NK-92 treated with Interleukin-12 subunit alpha and Interleukin-12 subunit beta, amount 100 ng/mL, for 24 hours (cell line): ENCODE data around the gene EMX1.

Experiments used
- DNase-seq: peaks from one replicate; lab custom pipeline; 2025; lab: John Stamatoyannopoulos, UW

EMX1 gene

DNA sequence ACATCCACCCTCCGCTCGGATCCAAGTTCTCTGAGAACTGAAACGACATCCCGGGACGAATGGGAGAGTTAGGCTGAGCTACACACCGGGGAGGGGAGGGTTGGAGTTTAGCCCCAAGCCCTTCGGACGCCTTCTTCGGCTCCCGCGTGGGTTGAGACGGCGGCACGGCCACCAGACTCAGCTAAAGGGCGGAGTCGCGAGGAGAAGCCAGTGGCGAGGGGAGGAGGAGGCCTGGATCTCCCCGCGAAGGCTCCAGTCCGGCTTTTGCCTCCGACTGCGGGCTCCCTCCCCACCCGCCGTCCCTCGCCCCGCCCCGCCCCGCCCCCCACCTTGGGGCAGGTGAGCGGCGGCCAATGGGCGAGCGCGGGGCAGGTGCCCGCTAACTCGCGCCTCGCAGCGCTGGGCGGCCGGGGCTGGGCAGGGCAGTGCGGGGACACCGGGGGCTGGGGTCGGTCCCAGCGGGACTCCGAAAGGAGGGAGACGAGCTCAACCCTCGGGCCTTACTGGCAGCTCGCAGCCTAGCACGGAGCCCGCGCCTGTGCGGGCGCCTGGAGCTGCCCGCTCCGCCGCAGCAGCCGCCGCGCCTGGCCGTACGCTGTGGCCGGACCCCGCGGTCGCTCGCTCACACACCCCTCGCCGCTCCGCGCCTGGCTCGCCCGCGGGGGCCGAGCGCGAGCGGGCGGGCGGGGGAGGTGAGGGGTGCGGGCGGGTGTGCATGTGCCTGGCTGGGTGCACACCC, at the start of gene EMX1:
Gene EMX1 (plus strand): TSS at position 382 of the 739 bp plus-strand sequence. CDS start 334 bp downstream, at position 716.
- no peak for DNase-seq

DNA sequence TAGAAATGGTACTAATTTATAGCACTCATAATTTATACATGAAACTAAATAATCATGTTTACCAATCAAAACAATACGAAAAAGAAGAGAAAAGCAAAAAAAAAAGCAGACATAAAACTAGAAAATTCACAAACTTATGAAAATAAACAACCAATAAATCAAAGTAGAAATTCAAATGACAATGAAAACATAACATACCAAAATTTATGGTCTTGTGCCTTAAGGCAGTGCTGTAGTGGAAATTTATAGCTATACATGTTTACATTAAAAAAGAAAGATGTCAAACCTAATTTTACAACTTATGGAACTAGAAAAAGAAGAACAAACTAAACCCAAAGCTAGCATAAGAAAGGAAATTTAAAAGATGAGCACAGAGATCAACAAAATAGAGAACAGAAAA, 46.3 kb upstream of the EMX1 start:
- no peak for DNase-seq

DNA sequence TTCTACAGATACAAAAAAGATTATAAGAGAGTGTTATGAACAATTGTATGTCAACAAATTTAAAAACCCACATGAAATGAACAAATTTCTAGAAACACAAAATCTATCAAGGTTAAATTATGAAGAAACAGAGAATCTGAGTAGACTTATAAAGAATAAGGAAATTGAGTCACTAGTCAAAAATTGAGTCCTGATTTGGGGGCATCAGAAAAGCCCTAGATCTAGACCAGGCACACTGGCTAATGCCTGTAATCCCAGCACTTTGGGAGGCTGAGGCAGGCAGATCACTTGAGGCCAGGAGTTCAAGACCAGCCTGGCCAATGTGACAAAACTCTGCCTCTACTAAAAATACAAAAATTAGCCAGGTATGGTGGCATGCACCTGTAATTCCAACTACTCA, 45.4 kb upstream of the EMX1 start:
- DNase-seq: no peak

DNA sequence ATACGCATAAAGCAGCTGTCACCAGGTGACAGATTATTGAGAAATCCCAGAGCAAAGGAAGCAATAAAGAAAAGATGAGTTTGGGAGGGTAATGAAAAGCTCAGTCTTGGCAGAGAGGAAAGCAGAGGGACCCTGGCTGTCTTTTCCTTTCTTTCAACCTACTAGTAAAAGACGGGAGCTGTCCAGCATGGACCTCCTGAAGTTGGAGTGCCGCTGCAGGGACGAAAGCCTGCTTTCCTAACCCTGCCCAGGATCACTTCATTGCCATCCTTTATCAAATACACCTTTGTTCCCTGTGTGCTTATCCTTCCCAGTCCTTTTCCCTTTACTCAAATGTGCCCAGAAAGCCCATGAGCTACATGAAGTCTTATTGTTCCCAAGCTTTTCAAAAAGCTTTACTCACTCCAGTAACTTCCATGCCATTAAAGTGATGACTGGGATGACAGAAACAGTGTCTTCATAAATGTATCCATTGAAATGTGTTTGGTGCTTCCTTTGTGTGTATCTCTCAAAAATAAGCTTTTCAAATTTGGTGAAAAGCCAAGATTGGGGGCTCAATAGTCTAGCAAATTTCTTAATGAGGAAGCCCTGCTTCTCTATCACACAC, 33.9 kb upstream of the EMX1 start:
- no peak for DNase-seq

DNA sequence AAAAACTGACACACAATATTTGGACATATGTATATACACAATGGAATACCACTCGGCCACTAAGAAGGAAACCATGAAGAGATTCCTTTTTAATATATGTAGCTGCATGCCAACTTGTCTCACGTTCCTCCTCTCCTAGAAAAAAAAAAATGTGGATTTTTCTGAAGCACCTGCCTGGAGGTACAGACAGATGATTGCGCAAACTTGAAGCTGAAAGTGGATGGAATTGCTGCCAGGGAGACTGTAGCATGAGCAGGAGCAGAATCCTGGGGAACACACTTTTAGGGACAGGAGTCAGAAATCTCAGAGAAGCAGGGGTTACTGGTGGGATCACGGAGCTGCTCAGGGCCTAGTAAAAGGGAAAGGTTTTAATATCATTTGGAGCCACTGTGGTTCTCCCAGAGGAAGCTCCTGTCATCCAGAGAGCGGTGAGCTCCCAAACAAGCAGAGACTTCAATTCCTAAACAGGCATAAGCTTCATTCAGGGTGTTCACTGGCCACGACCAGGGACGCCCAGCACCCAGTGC, 30.8 kb upstream of the EMX1 start:
- DNase-seq: no peak

DNA sequence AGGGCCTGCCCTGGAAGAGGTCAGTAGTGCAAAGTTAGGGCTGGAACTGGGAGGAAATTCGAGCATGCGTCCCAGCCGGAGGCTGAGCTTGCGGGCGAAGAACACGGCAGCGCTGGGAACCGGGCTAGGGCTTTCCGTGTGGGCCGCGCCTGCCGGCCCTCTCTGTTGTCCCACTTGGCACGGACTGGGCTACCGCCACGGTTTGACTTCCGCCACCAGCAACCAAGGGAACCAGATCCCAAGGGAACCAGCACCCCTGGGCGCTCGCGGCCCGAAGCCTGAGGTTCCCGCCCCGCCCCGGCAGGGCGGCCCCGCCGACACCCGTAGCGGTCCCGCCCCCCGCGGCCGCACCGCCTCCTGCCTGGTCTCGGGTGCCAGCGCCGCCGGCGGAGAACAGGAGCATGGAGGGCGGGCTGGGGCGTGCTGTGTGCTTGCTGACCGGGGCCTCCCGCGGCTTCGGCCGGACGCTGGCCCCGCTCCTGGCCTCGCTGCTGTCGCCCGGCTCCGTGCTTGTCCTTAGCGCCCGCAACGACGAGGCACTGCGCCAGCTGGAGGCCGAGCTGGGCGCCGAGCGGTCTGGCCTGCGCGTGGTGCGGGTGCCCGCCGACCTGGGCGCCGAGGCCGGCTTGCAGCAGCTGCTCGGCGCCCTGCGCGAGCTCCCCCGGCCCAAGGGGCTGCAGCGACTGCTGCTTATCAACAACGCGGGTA, 30.1 kb upstream of the EMX1 start, which contains the start of gene SPR:
Gene SPR (plus strand): TSS at position 377 of the 708 bp plus-strand sequence. CDS start 25 bp downstream, at position 402.
- no peak for DNase-seq

DNA sequence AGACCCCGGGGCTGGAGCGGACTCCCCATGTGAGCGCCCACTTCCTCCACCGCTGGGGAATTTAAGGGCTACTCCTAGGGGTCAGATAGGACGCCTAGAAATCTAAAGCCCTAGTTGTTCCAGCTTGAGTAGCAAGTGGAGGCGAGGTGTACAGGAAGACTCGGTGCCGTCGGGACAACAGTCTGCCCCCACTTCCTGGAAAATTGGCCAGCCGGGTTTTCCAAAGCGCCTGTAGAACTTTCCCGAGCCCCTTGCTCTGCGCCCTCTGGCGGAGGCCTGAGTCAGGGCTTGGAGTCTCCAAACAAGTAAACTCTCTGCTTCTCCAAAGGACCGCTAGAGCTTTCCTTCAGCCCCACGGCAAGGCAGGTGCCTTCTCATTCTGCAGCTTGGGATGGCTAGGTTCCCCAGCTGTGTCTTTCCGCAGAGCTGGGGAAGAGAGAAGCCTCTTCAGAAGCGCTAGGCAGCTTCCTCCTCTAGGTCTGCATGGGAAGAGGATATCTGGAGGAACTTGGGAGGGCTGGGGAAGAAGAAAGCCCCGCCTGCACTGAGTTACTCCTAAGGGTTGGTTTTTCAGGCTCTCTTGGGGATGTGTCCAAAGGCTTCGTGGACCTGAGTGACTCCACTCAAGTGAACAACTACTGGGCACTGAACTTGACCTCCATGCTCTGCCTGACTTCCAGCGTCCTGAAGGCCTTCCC, 29.4 kb upstream of the EMX1 start:
- no peak for DNase-seq

DNA sequence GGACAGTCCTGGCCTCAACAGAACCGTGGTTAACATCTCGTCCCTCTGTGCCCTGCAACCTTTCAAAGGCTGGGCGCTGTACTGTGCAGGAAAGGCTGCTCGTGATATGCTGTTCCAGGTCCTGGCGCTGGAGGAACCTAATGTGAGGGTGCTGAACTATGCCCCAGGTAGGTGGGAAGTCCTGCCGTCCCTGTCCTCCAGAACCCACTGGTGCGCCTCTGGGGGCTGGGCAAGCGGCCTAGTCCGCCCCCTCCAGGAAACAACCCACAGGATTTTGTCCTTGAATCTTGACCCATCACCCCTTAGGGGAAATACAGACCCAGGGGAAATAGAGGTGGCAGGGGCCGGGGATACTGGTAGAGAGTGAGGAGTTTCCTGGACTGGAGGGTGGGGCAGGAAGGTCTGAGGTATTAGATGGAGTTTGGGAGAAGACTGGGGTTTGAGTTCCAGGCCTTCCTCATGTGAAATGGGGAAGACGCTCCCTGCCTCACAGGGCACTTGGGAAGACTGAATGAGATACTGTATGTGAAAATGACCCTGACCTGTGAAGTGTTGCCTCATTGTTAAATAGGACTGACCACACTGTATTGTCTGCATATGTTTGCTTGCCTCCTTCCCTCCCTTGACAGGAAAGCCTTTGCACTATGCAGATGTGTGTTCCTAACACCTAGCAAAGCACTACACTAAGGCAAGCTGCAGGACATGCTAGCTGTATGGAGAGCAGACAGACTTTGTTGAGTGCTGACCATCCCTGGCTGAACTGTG, 28.7 kb upstream of the EMX1 start:
- no peak for DNase-seq

DNA sequence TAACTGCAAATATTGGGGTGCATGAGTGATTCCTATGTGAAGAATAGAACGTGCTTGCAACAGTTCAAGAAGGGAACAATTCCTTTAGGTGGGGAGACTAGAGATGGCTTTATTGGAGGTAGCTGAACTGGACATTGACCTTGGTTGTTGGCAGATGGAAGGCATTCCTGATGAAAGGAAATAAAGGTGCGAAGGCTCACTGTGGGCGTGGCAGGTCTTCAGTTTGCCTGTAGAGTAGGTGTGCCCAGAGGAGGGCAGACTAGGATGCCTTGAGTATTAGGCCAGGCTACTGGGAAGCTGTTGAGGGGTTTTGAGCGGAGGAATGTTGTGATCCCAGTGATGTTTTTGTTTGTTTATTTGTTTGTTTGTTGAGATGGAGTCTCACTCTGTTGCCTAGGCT, 27.3 kb upstream of the EMX1 start:
- DNase-seq: no peak

DNA sequence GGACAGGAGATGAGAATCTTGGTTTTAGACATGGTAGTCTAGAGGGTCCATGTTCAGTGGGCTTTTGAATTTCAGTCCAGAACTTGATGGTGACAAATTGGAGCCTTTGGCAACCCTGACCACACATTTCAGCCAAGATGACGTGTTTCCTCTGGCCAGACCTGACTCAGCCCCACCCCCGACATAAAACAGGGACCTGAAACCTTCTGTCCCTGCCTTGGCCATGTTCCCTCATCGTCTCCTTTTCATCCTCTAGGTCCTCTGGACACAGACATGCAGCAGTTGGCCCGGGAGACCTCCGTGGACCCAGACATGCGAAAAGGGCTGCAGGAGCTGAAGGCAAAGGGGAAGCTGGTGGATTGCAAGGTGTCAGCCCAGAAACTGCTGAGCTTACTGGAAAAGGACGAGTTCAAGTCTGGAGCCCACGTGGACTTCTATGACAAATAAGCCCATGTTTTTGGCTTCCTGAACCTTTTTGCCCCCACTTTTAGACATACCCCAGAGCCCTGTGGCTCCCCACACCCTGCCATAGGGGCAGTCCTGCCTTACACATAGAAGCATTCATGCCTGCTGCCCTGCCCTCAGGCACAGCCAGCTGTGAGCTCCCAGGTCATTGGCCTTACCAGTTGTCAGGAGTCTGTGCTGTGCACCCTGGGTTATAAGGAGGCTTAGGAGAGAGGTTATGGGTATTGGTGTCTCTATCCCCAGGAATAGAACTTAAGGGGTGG, 26.1 kb upstream of the EMX1 start:
- DNase-seq: no peak

DNA sequence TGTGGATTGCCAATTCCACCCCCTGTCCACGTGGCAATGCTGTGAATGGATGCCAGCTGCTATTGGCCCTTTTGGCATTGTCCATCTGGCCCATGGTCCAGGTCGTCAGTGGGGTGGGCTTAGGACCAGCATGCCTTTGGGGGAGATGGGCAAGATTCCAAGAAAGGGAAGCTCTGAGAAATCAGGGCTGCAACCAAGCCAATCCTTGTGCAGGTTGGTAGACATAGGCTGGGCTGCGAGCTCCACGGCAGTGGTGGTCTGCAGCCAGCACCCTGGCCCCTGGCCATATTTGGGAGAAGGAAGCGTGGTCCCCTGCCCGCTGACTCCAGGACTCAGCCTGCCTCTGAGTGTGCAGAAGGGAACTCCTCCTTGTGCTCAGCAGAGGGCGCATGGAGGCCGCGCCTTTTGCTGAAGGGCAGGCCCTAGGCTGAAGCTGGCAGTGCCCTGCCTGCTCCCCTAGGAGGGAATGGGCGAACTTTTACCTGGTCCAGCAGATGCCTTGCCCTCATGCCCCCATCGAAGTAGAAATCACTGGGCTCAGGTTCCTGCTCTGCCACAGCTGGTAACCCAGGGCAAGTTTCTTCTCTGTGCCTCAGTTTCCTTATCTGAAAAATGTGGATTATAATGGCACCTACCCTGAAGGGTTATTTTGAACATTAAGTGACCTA, 24.7 kb upstream of the EMX1 start:
- peak; percentile 25 for DNase-seq

DNA sequence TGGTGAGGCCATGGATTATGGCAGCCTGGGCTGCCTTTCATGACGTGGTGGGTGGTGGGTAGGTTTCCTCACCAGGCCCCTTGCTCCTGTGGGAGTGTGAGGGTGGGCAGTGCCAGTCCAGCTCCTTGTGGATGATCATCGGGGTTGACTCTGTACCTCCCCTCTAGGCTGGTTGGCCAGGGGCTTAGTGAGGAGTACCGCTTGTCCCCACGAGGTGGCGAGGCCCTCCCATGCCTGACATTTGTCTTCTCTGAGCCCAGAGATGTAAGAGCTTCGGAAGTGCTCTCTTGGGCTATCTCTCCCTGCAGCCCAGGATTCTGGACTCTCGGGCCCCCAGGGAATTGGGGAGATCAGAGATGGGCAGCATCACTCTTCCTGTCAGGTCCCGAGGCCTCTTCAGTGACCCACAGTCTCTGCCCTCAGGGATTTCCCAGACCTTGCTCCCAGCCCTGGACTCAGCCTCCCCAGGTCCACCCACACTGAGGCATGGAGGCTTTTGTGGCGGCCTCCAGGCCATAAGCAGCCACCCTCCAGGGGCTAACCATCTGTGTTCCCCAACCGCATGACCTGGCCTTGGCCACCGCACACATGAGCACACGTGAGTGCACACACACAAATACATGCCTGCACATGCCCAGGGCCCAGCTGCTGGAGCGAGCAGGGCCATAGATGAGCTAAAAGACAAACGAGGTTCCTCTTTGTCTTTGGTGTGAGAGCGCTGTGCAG, 23.6 kb upstream of the EMX1 start:
- DNase-seq: no peak

DNA sequence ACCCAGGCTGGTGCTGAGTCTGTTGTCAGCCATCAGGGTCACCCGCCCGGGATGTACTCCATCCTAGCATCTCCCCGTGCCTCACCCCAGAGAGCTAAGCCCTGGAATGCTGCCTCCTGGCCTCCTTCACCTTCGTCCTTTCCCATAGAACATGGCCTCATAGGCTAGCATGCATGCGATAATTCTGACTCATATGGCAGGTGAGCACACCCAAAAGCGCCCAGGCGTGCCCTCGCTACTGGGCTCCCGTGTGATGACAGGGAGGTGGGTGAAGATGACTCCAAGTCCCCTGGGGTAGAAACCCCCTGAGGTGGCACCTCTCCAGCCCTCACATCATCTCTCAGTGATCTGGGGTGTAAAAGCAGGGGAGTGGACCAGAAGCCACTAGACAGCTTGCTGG, 22.8 kb upstream of the EMX1 start:
- no peak for DNase-seq

DNA sequence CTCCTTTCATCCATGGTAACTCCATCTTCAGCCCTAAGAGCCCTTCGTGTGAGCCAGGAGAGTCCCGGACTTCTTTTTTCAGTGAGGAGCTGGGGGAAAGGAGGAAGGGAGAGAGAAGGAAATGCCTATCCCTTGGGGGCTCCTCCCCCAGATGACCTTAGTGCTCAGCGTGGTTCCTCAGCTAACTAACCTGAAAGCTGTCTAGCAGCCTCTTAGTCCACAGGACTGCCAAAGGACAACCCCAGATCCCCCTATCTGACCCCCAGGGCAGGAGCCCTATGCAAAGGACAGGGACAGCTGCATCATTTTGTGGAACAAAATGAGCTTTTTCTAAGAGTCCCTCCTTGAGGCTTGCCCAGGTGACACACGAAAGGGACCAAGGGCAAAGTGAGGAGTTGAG, 22.2 kb upstream of the EMX1 start:
- DNase-seq: no peak

DNA sequence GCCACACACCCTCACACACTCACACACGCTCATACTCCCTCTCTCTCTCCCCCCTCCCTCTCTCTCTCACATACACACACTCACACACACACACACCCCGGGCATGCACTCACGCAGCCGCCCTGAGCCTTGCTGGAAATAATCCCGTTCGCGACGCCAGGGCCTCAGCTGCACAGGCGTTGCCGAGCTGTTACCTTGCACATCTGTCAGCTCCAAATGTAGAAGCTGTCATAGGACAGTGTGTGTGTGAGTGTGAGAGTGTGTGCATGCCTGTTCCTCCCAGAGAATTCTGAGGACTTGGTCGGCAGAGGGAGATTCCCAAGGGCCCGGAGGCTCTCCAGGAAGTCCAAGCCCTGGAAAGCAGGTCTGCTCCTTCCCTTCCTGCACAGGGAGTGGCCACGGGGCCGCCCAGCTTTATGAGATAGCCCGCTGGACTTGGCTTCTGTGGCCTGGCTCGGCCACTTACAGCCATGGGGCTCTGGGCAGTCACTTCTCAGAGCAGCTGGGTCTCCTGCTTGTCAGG, 21.5 kb upstream of the EMX1 start:
- DNase-seq: no peak

DNA sequence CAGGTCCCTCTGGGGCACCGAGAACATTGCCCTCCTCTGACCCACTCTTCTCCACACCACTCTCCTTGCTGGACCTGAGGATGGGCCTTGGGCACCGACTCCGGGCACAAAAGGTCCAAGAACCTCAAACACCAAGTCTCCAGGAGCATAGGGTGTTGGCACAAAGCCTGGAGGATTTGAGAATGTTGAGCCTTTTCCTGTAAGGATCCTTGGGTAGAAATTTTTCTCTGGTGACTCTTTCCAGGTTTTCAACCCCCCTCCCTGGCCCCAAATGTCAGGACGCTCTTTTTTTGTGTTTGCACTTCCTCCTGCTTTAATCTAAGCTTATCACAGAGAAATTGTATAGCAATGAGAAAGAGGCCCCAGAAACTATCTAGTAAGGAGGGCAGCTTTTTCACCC, 20.9 kb upstream of the EMX1 start:
- no peak for DNase-seq

DNA sequence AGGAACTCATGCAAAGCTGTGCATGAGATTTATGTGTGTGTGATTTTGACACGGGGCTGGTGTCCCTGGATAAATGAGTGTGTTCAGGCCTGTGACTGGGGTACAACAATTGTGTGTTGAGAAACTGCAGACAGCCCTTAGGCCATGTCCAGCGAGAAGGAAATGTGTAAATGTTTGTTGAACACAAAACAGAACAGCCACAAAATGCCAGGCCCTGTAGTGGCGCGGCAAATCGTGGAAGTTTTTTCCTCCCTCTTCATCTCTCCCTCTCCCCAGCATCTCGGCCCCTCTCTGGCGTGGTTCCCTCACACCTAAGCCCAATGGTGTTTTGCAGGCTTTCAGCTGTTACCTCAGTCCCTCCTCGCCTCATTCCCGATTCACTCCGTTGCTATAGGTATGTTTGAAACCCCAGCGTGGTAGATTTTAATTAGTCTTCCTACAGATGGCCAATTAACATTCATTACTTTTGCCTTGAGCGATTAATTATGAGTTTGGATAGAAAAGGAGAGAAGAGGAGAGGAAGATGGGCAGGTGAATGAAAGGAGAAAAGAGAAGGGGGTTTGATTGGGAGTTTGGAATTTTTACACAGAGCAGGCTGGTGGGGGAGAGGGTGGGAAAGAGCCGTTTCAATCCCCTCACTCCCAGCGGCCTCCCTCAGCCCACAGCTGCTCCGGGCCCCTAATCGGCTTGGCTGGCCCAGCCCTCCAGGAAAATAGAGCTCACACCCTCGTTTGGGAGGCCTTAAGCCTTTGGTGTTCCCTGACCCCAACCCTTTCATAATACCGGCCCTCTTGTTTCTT, 19.3 kb upstream of the EMX1 start:
- no peak for DNase-seq

DNA sequence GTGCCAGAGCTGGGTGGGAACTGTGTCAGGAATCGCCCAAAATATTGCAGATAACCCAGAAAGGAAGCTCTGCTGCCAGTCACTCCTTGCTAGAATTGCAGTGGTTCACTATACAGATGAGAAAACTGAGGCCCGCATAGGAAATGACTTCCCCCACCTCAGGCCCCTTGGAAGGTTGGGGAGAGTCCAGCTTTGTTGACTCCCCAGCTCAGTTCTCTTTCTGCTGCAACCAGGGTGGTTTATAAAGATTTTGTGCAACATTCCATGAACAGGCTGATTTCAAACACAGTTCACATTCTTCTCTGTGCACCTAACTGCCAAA, 18.8 kb upstream of the EMX1 start:
- DNase-seq: no peak
